GM18870 (cell line): ENCODE data around the gene ASAH2.
A peak's percentile ranks its signal among the peaks of the same experiment; 100 is the strongest.
"Not testable (repeated sequence)": the region's sequence is repeated elsewhere in the genome, so short reads cannot be mapped to it uniquely, and the experiment has no call there.

Source experiments
- ATAC-seq: cut with Tn5 transposase; IDR thresholded peaks from one replicate; pipeline ENCODE4 v1.9.1; 2021; ENCODE audit warnings: moderate library complexity; ENCODE audit not compliant: unreplicated experiment

ASAH2 gene

DNA sequence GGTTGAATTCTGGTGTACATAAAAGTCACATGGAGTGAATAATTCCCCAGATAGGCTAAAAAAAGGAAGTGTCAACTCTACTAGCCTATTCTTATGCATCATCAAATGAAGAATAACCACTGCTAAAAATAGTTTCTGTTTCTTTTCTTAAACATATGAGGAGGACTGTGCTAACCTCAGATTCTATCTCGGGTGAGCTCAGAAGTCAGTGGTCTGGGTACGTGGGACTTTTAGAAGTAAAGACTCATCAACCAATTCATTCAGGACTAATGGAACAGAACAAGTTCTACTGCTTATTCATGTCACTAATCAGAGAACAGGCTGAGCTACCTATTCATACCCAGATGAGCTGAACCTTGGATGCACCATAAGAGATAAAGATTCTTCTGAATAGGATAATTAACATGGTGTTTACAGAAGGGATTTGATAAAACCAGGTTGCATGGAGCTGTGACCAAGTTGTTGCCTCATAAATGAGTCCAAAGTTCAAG lies 9.5 kb upstream of the ASAH2 start:
- ATAC-seq, result peak; percentile 100

DNA sequence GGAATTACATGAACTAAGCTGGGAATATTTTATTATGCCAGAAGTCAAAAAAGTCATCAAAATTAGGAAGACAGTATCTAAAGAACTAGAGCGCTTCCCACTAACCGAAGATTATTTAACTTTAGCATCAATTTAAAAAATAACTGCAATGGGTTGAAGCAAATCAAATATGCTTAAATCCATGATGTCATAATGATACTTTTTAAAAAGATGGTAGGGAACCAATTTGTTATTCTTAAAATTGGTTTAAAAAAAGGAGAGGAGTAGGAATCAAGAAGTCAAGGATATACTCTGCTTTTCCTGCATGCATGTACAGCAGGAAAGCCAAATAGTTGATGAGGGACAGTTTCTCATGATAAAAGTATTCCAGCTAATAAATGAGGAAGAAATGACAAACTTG lies 3.2 kb upstream of the ASAH2 start:
- no peak for ATAC-seq

DNA sequence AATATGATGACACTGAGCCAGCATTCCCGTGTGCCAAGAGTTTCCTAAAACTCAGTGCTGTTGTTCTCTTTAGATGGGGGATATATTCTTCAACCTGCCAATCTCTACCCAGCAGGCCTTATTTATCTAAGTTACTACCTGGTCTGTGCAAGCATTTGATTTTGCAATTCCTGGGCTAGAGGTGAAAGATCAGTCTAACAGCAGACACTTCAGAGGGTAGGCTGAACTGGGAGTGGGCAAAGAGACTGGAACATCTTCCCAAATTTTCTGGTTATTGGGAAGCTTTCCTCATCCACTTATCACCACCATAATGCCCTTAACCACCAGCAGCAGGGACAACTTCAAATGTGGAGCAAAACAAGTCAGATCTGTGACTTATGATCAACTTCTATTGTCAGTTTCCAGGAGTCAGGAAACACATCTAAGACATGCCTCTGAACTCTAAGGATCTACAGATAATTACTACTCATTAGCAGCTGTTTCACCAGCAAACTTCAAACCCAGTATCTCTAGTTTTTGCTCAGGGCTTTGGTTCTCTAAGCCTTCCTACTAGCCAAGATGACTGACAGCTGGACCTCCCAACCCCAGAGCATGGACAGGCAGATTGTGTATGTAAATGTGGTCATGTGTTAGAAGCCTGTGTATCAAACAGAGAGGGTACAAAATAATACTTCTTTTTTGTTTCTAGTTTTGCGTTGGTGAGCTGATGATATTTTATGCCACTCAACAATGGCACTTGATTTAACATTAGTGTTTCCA lies 1.0 kb downstream of the ASAH2 start:
- ATAC-seq, result no peak

- ATAC-seq, result no peak
These were observed 2.7 kb downstream of the ASAH2 start for GRCh38 chr10:50248598-50248997.

DNA sequence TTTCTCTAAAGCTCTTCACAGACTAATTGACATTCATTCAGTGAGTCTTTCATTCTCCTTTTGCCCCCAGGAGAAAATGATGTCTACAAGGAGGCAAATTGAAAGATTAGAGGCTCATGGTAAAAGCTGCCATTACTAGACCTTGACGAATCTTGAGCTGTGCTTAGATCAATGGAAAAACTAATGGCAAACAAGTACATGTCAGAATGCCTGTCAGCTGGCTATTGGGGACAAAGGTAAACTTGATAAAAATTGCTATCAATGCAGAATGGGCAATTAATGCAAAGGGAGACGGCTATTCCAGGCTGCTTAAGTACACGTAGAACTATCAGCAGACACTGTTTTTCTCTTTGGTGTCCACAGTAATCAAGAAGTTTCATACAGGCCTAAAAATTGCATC lies 3.3 kb downstream of the ASAH2 start:
- no peak for ATAC-seq

DNA sequence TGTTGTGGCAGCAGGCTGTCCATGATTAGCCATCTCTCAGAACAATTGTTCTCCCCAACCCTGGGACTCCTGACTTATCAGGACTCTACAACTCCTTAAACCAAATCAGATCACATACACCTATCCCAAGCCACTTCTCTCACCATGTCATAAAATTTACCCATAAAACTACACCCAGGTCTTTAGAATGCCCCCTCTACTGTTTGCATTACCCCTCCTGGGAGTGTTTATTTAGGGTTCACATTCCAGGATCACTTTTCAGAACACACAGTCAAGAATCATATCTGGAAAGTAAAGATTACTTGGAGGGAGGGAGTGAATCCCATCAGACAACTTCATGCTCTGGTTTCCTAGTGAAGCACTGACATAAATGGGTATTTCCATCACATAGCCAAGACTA lies 7.1 kb downstream of the ASAH2 start:
- ATAC-seq, result no peak

DNA sequence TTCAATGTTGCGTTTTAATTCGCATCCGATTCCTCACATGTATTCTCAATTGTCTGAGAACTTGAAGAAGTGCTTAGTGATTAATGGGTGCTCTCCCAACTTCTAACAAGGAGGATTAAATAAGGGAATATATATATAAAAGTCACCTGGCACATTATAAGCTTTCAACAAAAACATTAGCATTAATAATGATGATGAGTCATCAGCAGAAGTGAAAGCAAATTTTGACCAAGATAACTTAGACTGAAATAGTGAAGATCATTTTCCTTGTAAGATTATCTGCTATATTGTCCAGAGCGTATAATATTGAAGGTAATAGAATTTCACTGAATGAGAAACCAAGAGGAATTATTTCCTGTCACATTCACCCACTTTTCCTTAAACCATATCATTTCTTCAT lies 8.5 kb downstream of the ASAH2 start:
- ATAC-seq, result no peak

GRCh38 chr10:50241478-50241877 lies 9.8 kb downstream of the ASAH2 start:
- ATAC-seq, result not testable (repeated sequence)

- ATAC-seq, result no peak
These were observed 16.8 kb downstream of the ASAH2 start for GRCh38 chr10:50234486-50234885.

DNA sequence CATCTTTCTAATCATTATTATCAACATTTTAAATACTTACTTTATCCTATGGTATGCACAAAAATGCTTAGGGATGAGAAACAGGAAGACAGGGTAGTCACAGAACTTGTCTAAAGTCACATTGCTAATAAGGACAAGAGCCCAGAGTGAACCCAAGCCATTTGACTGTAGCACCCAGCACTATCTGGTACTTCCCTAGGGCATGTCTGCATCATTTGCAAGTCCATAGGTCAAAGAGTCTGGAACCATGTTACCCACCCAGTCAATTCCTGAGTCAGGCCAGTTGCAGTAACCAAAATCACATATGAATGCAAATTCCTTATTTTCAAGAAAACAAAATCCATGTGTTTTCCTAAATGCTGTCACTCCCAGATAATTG lies 19.1 kb downstream of the ASAH2 start:
- no peak for ATAC-seq

- ATAC-seq, result peak; percentile 70
These were observed 19.6 kb downstream of the ASAH2 start for GRCh38 chr10:50231515-50232260.

DNA sequence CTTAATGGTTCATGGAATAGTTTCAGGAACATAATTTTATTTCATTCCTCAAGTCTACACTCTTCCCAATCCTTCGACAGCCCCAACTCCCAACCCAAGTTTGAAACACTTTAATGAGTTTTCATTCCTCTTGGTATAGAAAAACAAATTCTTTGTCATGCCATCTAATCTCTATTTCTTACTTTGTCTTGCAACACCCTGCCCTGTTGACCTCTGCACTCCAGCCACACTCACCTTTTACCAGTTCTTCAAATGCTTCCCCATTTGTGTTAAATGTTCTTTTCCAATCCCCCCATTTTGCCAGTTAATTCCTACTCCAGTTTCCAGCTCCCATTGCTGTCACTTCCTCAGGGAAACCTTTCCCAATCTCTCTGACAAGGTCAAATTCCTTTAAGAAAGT lies 21.9 kb downstream of the ASAH2 start:
- no peak for ATAC-seq

DNA sequence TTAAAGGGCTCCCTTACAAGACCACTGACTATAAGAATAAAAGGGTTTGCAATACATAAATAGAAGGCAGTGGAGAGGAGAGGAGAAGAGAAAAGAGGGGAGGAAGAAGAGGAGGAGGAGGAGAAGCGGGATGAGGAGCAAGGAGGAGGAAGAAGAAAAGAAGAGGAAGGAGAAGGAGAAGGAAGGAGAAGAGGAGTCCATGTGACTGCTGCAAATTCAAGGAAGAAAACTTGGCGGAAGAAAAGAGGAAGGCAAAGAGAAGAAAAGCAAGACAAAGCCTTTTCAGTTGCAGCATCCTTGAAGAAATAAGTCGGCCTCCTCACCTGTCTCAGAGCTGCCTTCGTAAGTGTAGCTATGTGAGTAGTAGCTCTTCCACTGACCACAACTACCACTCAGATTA lies 22.6 kb downstream of the ASAH2 start:
- ATAC-seq, result no peak

- ATAC-seq, result no peak
These were observed 24.7 kb downstream of the ASAH2 start for GRCh38 chr10:50226610-50227009.

- ATAC-seq, result peak; percentile 94
These were observed 26.9 kb downstream of the ASAH2 start for GRCh38 chr10:50224330-50224952.

- ATAC-seq, result no peak
These were observed 29.1 kb downstream of the ASAH2 start for GRCh38 chr10:50222199-50222598.

- ATAC-seq, result no peak
These were observed 29.8 kb downstream of the ASAH2 start for GRCh38 chr10:50221470-50221869.

DNA sequence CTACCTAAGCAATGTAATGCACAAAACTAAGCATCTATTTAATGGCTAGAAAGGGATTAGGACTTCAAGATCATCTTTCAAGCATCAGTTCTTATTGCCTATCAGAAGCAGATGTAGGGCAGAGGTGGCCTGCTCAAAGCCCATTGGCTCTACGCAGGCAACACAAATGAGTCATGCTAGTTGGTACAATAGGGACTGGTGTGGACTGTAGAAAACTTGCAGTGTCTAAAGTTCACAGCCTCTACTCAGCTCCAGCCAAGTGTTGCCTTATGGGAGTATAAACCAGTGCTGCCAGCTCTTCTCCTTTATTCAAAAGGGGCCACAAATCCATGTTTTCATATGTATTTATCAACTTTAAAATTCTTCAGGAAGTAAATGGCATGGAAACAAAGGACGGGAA lies 31.7 kb downstream of the ASAH2 start:
- no peak for ATAC-seq

DNA sequence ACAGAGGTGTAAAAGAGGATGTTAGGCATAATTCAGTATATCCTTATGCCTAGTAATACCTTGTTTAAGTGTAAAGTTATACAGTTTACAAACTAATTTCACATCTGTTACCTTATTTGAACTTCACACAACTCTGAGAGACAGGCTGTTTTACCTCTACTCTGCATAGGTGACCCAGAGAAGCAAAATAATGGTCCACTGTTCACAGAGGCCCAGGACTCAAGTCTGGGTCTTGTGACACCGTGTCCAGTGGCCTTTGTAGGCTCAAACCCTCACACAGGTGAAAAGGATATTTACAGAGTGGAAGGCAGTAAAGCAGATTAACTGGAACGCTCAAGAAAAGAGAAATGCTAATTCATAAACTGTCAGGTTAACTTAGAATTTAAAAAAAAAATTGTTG lies 32.1 kb downstream of the ASAH2 start:
- ATAC-seq, result no peak

DNA sequence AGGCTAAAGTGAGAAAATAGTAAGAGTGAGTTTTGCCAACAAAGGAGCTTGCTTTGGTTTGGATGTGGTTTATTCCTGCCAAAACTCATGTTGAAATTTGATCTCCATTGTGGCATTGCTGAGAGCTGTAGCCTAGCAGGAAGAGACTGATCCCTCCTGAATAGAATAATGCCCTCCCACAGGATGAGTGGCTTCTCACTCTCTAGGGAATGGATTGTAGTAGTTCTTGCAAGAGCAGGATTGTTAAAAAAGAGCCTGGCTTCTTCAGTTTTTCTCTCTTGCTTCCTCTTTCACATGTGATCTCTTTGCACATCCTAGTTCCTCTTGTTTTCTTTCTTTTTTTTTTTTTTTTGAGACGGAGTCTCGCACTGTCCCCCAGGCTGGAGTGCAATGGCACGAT lies 34.4 kb downstream of the ASAH2 start:
- ATAC-seq, result no peak

- no peak for ATAC-seq
These were observed 34.9 kb downstream of the ASAH2 start for GRCh38 chr10:50216418-50216817.

- ATAC-seq, result no peak
These were observed 39.6 kb downstream of the ASAH2 start for GRCh38 chr10:50211670-50212069.
